ENCODE results near the gene SEMA3E.
"Not testable (repeated sequence)": the region's sequence is repeated elsewhere in the genome, so short reads cannot be mapped to it uniquely, and the experiment has no call there.

SEMA3E gene

DNA sequence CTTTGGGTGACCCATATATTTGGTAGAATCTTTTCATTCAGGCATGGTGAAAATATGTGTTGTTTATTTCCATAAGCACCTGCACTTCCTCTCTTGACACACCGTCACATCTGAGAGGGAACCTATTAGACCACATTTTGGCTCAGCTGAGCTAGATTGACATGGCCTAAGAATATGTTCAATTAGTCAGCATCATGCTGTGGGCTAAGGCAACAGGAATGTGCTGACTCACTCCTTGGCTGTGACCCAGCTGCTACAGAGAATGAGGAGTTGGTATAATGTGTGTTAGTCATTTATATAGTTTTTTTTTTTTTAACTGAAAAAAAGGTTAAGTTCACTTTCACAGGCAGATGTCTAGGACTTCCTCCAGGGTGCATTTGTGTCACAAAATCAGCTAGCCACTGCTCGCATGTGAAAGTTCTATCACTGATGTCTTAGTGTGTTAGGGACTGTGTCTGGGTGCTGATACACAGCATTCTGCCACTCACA is 180.6 kb downstream of the SEMA3E start:
- peak; percentile 12 for DNase-seq (ENCODE audit: extremely low spot score)

DNA sequence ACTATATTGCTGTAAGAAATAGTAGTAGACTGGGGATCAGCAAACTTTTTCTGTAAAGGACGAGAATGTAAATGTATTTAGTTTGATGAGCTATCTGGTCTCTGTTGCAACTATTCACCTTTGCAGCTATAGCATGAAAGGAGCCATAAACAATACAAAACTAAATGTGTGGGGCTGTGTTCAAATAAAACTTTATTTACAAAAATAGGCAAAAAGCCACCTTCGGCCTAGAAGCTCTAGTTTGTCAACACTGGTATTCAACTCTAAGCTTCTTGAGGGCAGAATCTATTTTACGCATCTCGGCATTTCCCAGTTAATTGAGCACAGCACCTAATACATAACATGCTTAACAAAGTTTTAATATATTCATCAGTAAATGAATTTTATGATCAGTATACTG is 181.4 kb downstream of the SEMA3E start:
- CTCF ChIA-PET, result no interaction called here

More for the DNA sequence above, 180.6 kb downstream of the SEMA3E start:
- CTCF ChIA-PET, result no interaction called here
- POLR2A ChIA-PET, result no interaction called here
- TF ChIP-seq, protein P1, sequence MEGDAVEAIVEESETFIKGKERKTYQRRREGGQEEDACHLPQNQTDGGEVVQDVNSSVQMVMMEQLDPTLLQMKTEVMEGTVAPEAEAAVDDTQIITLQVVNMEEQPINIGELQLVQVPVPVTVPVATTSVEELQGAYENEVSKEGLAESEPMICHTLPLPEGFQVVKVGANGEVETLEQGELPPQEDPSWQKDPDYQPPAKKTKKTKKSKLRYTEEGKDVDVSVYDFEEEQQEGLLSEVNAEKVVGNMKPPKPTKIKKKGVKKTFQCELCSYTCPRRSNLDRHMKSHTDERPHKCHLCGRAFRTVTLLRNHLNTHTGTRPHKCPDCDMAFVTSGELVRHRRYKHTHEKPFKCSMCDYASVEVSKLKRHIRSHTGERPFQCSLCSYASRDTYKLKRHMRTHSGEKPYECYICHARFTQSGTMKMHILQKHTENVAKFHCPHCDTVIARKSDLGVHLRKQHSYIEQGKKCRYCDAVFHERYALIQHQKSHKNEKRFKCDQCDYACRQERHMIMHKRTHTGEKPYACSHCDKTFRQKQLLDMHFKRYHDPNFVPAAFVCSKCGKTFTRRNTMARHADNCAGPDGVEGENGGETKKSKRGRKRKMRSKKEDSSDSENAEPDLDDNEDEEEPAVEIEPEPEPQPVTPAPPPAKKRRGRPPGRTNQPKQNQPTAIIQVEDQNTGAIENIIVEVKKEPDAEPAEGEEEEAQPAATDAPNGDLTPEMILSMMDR (IDR thresholded peaks at IDR 0.05; ENCODE audit: control extremely low read depth, extremely low read depth, low read depth, missing control alignments), result no peak

DNA sequence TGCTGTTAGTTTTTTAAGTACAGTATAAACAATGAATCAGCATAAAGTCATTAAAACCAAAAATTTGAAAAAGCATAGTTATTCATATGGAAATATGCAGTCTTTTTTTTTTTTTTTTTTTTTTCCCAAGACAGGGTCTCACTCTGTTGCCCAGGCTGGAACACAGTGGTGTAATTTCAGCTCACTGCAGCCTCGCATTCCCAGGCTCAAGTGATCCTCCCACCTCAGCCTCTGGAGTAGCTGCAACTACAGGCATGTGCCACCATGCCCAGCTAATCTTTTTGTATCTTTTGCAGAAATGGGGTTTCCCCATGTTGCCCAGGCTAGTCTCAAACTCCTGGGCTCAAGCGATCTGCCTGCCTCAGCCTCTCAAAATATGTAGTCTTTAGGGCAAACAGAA is 182.0 kb downstream of the SEMA3E start:
- DNase-seq (ENCODE audit: extremely low spot score), result no peak
- ChIA-PET POLR2A (no interaction called here), CTCF (interaction anchor here (1.0 kb wide), 1 partner anchor 15 kb away, joined by 3 read pairs; no protein-coding TSS in a partner anchor)
- TF ChIP-seq, protein P1 (IDR thresholded peaks at IDR 0.05; ENCODE audit: control extremely low read depth, extremely low read depth, low read depth, missing control alignments), result no peak

More for the DNA sequence above, 181.4 kb downstream of the SEMA3E start:
- POLR2A ChIA-PET, result no interaction called here
- no peak for DNase-seq (ENCODE audit: extremely low spot score)
- TF ChIP-seq, protein P1 (IDR thresholded peaks at IDR 0.05; ENCODE audit: control extremely low read depth, extremely low read depth, low read depth, missing control alignments), result no peak

DNA sequence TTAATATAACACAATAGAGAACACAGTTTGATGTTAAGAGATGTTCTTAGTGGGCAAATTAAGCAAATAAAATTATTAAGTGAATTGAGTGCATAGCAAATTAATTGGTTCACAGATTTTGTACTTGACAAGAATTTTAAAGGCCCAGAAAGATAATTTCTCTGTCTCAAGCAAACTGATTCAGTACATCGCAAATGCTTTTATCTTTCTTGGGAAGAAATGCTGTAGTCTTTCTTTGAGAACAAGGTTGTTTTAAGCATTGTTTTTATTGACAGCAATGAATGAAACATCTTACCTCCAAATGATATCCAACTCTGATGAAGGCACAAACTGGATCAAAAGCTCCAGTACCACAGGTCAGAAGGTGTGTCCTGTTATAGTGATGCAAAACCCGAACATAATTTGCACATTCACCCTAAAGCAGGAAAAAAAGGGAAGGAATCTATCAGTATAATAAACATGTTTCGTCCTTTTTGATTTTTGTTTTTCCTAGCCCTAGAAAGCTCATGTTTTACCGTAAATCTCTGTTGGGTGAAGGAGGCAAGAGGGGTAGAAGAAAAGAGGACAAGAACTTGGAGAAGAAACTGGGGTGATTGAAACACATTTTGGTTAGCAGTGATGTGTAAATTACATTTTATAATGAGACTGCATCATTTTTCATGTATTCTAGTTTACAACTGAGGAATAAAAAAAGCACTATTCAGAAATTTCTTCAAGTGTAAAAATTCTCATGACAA is 182.6 kb downstream of the SEMA3E start:
- TF ChIP-seq, protein P1 (IDR thresholded peaks at IDR 0.05; ENCODE audit: control extremely low read depth, extremely low read depth, low read depth, missing control alignments), result no peak
- POLR2A ChIA-PET, result no interaction called here
- CTCF ChIA-PET, result interaction anchor here (1.0 kb wide), 1 partner anchor 14 kb away, joined by 3 read pairs; no protein-coding TSS in a partner anchor
- no peak for DNase-seq (ENCODE audit: extremely low spot score)

DNA sequence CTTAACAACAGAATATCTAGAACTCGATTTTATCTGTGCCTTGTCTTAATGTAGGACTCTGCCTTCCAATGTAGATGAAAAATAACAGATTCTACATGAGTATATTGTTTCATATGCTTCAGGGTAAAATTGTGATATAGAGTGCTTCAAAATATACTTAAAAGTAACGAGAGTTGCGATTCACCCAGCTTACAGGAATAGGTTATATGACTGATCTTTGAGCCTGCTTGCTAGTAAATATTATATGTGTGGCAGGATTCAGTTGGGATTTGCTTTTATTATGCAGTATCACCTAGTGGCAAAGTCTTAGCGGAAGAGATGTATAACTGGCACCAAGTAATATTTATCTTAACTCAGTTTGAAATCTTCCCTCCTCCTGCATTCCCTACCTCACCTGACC is 183.3 kb downstream of the SEMA3E start:
- no peak for DNase-seq (ENCODE audit: extremely low spot score)
- TF ChIP-seq, protein P1 (IDR thresholded peaks at IDR 0.05; ENCODE audit: control extremely low read depth, extremely low read depth, low read depth, missing control alignments), result no peak
- ChIA-PET CTCF (no interaction called here), POLR2A (no interaction called here)

DNA sequence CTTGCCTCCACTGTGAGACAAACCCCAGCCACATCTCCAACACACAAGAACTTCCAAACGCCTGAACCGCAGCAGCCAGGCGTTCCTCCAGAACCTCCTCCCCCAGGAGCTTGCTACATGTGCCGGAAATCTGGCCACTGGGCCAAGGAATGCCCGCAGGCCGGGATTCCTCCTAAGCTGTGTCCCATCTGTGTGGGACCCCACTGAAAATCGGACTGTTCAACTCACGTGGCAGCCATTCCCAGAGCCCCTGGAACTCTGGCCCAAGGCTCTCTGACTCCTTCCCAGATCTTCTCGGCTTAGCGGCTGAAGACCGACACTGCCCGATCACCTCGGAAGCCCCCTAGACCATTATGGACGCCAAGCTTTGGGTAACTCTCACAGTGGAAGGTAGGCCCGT is 187.1 kb downstream of the SEMA3E start:
- CTCF ChIA-PET, POLR2A ChIA-PET: not testable (repeated sequence)

DNA sequence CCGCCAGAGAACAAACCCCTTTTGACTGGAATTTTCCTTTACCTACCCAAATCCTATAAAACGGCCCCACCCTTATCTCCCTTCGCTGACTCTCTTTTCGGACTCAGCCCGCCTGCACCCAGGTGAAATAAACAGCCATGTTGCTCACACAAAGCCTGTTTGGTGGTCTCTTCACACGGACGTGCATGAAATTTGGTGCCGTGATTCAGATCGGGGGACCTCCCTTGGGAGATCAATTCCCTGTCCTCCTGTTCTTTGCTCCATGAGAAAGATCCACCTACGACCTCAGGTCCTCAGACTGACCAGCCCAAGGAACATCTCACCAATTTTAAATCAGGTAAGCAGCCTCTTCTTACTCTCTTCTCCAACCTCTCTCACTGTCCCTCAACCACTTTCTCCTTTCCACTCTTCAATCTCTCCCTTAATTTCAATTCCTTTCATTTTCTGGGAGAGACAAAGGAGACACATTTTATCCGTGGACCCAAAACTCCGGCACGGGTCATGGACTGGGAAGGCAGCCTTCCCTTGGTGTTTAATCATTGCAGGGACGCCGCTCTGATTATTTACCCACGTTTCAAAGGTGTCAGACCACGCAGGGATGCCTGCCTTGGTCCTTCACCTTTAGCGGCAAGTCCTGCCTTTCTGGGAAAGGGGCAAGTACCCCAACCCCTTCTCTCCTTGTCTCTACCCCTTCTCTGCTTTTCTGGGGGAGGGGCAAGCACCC is 188.8 kb downstream of the SEMA3E start:
- POLR2A ChIA-PET; DNase-seq (ENCODE audit: extremely low spot score); CTCF ChIA-PET: not testable (repeated sequence)

More for the DNA sequence above, 187.1 kb downstream of the SEMA3E start:
- DNase-seq (ENCODE audit: extremely low spot score), result not testable (repeated sequence)

DNA sequence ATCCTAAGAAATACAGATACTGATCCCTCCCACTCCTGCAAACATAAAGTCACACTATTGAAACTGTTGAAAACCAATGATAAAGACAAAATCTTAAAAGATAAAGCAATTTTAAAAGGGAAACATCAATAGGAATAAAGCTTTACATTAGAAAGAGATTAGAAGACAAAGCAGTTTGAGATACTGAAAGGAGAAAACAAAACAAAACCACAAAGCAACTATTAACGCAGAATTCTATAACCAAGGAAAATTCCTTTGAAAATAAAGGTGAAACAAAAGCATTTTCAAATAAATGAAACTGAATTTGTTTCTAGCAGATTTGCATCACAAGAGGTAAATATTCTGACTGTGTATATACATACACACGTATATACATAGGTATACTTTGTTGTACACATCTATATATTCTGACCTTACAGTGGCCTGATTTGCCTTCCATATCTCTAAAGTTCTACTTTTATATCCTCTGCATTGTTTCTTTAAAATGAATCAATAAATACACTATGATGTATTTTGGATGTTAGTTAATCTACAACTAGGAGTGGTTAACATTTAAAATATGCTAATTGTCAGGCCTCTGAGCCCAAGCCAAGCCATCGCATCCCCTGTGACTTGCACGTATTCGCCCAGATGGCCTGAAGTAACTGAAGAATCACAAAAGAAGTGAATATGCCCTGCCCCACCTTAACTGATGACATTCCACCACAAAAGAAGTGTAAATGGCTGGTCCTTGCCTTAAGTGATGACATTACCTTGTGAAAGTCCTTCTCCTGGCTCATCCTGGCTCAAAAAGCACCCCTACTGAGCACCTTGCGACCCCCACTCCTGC is 189.6 kb downstream of the SEMA3E start:
- CTCF ChIA-PET; DNase-seq (ENCODE audit: extremely low spot score); POLR2A ChIA-PET: not testable (repeated sequence)

Measured in GM10248 (cell line).